NB4 (cell line): Measurements from ENCODE around the gene ARPC2.

ENCODE experiments used
- CTCF ChIP-seq: IDR thresholded peaks from one replicate; pipeline ENCODE4 v1.5.1; 2012; ENCODE audit warnings: low read depth, low read length
- POLR2A ChIP-seq: IDR thresholded peaks from 2 replicates; pipeline ENCODE4 v1.6.1; 2011; ENCODE audit warnings: mild to moderate bottlenecking; ENCODE audit not compliant: insufficient read length; ENCODE audit errors: extremely low read depth

GRCh38 chr2:218244204-218244603, 27.2 kb downstream of the ARPC2 start:
- TF ChIP-seq CTCF (no peak), POLR2A (no peak)
